HT1080 (cell line): ENCODE results near the gene FBN3. TPM values are rescaled to one million over a fixed set of nuclear protein-coding genes. Genes with fewer than 3 reads are reported as not detected.
"Not testable (repeated sequence)": the region's sequence is repeated elsewhere in the genome, so short reads cannot be mapped to it uniquely, and the experiment has no call there.

Source experiments
- DNase-seq: peaks from one replicate; pipeline ENCODE4 v3.0.0-alpha.2; 2015; ENCODE audit warnings: low read depth
- polyA plus RNA-seq, 2 experiments: library from polyadenylated mRNA; depleted of rRNA; stranded (reverse); fragments of >200 nt; gene quantifications; 2 replicates each; pipeline ENCODE4 v1.2.3, GENCODE V29; 2015
- total RNA-seq: library from RNA; depleted of rRNA; stranded (reverse); fragments of >200 nt; shearing (Covaris generic); gene quantifications from 2 replicates; pipeline ENCODE4 v1.2.3, GENCODE V29; 2014; rRNA removed

The FBN3 gene
- not detected in 2 replicates for total RNA-seq
- not detected in 2 replicates for polyA plus RNA-seq (2015; cell fraction: cytosol; rRNA removed)
- 0.01 TPM in 1 of 2 replicates, not detected in the other for polyA plus RNA-seq (2015; cell fraction: nucleus; rRNA removed)

DNA sequence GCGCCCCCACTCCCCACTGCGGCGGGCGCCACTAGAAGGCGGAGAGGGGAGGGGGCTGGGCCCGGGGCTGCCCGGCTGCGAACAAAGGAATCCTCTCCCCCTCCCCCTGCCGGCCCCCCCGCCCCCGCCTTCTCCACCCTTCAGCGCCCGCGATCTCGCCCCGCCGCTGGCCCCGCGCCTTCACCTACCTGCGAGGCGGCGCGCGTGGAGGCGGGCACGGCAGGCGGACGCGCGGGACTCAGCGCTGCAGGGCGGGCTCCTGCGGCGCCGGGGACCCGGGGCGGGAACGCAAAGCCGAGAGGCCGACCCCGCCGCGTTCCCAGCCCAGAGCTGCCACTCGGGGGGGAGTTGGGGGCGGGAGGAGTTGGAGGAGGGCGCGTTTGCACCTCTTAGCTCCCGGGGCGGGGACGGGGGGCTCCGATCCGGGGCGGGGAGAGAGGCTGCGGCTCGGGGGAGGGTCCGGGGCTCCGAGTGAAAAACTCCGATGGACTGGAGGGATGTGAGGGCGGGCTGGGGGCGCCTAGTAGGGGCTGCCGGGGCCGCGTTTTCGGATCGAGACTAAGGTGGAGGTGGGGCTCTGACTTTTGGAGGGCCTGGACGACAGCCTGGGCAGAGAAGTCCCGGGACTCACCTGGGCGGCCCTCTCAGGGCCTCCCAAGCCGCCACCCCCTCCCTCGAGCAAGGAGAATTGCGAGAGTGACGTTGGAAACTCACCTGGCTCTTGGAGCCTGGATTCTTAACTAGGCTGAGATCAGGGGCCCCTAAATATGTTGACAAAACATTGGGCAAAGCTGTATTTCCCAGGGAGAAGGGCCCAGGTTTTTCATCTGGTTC is at the start of gene FBN3:
Gene FBN3 (minus strand): TSS at position 332 of the 834 bp plus-strand sequence. CDS start 2,112 bp downstream, outside the sequence.
- no peak for DNase-seq

DNA sequence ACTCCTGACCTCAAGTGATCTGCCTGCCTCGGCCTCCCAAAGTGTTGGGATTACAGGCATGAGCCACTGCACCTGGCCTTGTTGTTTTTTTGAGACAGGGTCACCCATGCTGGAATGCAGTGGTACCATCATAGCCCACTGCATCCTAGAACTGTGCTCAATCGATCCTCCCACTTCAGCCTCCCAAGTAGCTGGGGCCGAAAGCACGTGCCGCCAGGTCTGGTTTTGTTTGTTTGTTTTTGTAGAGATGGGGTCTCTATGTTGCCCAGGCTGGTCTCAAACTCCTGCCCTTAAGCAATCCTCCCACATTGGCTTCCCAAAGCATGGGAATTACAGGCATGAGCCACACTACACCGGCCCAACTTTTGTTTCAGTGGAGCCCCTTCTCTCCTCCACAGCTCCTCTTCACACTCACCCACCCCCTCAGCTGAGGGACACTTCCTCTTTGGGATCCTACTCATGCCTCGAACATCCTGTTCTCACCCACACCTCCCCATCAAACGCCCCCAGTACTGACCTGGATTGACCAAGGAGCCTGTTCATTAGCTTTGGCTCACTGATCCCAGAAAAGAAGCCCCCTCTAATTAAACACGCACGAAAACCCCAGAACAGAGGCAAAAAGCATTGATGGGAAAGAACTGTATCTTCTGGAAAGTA is 47.0 kb upstream of the FBN3 start:
- no peak for DNase-seq

DNA sequence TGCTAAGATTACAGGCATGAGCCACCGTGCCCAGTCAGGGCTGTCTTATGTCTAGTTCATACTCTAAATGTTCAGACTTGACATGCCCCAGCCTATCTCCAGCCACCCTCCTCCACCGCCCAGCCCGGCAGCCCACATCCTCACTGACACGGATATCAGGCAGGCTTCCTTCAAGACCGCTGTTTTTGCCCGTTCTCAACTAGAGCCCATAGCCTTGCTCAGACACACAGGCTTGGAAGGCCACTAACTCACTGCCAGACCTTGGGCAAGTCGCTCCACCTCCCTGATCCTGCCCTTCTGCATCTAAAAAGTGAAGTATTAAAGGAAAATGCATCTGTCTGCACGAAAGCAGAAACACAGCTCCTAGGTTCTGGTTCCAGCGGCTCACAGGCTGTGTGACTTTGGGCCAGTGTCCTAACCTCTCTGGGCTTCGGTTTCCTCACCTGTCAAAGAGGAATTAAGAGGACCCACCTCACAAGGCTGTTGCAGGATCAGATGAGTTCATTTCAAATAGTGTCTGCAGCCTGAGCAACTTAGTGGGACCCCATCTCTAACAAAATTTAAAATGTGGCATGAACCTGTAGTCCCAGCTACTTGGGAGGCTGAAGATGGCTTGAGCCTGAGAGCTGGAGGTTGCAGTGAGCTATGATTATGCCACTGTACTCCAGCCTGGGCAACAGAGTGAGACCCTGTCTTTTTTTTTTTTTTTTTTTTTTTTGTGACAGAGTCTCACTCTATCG is 45.3 kb upstream of the FBN3 start:
- DNase-seq: no peak

- no peak for DNase-seq
Observed at GRCh38 chr19:8192221-8192820, 42.9 kb upstream of the FBN3 start.

DNA sequence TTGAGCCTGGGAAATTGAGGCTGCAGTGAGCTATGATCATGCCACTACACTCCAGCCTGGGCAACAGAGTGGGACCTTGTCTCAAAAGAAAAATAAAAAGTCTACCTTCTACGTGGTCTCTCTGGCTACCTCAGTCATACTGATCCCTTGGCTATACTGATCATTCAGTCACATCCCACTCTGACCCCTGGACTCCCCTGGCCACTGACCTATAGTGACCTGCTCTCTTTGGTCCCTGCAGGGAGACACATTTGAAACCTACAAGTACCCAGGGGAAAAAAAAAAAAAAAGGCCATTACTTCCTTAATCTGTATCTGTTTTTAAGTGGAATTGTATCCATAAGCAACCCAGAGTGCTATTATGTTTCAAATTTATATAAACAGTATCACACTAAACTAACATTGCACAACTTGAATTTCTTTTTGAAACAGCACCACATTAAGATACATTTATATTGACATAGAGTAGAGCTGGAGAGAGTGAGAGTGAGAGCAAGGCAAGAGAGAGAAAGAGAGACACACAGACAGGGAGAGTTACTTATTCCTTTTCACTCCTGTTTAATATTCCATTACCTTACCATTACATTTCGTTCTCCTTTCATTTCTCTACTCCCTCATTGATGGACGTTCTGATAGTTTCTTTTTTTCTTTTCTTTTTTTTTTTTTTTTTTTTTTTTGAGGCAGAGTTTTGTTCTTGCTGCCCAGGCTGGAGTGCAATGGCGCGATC is 36.1 kb upstream of the FBN3 start:
- no peak for DNase-seq

DNA sequence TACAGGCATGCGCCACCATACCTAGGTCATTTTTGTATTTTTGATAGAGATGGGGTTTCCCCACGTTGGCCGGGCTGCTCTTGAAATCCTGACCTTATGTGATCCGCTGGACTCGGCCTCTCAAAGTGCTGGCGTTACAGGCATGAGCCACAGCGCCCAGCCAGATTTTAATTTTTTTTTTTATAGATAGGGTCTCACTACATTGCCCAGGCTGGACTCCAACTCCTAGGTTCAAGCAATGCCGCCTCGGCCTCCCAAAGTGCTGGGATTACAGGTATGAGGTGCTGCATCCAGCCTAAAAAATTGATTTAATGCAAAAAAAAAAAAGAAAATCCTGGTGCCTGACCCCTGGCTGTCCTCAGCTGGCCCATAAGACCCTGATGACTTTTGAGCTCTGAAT is 34.9 kb upstream of the FBN3 start:
- DNase-seq: no peak

DNA sequence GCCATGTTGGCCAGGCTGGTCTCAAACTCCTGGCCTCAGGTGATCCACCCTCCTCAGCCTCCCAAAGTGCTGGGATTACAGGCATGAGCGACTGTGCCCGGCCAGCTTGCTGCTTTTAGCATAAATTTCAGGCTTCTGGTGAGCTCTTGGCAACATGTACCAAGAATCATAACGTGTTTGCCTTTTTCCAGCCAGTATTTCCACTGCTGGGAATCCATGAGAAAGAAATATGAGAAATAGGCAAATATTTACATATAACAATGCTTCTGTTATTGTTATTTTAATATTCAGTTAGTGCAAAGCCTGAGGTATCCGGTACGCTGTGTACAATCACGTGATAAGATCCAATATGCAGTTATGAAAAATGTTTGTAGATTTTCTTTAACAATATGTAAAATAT is 30.6 kb upstream of the FBN3 start:
- DNase-seq: no peak

- peak; percentile 42 for DNase-seq
Observed at GRCh38 chr19:8174706-8175105, 25.3 kb upstream of the FBN3 start.

DNA sequence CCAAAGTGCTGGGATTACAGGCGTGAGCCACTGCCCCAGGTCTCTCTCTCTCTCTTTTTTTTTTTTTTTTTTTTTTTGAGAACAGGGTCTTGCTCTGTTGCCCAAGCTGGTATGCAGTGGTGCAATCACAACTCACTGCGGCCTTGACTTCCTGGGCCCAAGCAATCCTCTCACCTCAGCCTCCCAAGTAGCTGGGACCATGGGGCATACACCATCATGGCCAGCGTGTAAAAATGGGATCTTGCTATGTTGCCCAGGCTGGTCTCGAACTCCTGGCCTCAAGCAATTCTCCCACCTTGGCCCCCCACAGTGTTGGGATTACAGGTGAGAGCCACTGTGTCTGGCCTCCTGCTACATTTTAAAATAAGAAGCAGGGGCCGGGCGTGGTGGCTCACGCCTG is 19.1 kb upstream of the FBN3 start:
- no peak for DNase-seq

- DNase-seq: no peak
Observed at GRCh38 chr19:8167985-8168384, 18.6 kb upstream of the FBN3 start.

DNA sequence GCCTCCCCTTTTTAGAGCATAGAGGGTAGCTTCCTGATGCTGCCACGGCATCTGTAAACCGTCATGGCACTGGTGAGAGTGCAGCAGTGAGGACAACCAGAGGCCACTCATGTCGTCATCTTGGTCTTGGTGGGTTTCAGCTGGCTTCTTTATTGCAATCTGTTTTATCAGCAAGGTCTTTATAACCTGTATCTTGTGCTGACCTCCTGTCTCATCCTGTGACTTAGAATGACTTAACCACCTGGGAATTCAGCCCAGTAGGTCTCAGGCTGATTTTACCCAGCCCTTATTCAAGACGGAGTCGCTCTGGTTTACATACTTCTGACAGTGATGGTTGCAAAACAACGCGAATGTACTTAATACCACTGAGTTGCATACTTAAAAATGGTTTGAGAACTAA is 14.4 kb upstream of the FBN3 start:
- no peak for DNase-seq

- peak; percentile 44 for DNase-seq
Observed at GRCh38 chr19:8161135-8161646, 11.8 kb upstream of the FBN3 start.

GRCh38 chr19:8159322-8159721 is 9.9 kb upstream of the FBN3 start:
- not testable (repeated sequence) for DNase-seq

GRCh38 chr19:8158411-8159074 is 9.2 kb upstream of the FBN3 start:
- DNase-seq: peak; percentile 51

DNA sequence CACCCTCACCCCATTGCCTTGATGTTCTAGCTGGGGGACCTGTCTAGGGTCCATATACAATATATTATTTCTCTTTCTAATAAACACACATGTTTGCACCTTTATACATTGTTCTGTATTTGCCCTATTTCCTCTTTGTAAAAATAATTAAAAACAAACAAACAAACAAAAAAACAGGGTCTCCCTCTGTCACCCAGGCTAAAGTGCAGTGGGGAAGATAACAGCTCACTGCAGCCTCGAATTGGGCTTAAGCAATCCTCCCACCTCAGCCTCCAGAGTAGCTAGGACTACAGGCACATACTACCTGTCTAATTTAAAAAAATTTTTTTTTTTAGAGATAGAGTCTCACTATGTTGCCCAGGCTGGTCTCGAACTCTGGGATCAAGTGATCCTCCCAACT is 5.9 kb upstream of the FBN3 start:
- DNase-seq: no peak

DNA sequence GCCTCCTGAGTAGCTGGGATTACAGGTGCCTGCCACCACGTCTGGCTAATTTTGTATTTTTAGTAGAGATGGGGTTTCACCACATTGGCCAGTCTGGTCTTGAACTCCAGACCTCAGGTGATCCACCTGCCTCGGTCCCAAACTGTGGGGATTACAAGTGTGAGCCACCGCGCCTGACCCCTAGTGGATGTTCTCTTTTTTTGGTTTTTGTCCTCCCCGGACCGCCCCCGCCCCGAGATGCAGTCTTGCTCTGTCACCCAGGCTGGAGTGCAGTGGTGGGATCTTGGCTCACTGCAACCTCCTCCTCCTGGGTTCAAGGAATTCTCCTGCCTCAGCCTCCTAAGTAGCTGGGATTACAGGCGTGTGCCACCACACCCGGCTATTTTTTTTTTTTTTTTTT is 4.6 kb upstream of the FBN3 start:
- DNase-seq: not testable (repeated sequence)

DNA sequence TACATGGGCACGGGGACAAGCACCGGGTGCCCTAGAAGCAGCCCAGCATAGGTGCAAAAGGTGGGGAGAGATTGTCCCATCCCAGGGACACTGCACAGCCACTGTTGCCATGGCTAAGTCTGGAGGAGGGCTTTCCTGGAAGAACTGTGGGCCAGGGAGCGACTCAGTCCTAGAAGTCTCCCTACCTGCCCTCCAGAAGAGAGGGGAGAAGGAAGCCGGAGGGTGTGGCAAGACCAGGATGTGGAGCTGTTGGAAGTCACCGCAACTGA is 2.3 kb upstream of the FBN3 start:
- no peak for DNase-seq

- no peak for DNase-seq
Observed at GRCh38 chr19:8150998-8151766, 1.8 kb upstream of the FBN3 start.

DNA sequence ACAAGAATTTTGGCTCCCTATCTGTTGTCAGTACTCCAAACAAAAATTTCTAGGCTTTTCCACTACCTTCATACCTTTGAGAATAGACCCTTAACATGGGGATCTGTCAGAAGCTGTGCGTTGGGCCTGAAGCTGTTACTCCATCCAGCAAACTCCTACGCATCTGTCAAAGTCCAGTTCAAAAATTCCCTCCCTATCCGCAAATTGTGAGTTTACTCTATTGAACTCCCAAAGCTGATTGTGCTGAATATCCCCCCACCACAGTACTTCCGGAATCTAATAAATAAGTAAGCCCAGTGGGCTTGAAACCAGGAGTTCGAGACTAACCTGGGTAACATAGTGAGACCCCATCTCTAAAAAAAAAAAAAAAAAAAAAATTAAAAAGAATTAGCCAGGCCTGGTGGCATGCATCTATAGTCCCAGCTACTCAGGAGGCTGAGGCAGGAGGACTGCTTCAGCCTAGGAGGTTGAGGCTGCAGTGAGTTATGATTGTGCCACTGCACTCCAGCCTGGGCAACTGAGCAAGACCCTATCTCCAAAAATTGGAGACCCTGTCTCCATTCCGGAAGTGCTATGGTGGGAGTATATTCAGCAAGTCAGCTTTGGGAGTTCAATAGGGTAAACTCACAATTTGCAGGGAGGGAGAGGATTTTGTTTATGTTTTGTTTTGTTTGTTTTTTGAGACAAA is 930 bp upstream of the FBN3 start:
- DNase-seq: no peak
